Measurements from ENCODE around the gene PTPRK.

- TF ChIP-seq POLR2A (IDR thresholded peaks at IDR 0.05) (no peak), CTCF (IDR thresholded peaks at IDR 0.05) (no peak)
Measured at GRCh38 chr6:128005009-128005408, 515.4 kb downstream of the PTPRK start.
